Cardiac fibroblast (primary cell): Measurements from ENCODE around the gene CBFA2T3.
"Not testable (repeated sequence)": the region's sequence is repeated elsewhere in the genome, so short reads cannot be mapped to it uniquely, and the experiment has no call there.

Experiments used
- DNase-seq, 2 donors: peaks; one replicate each; pipeline versions ENCODE4 v3.0.0 to v3.0.0-alpha.2; 2010; ENCODE audit warnings: low read depth in 2 of 2
- H3K4me3 ChIP-seq, 2 donors: replicated peaks in 1 of 2; 1 replicate in 1 of 2; 2 replicates in 1 of 2; pipeline ENCODE4 v1.5.1; 2011; ENCODE audit warnings: low read depth in 2 of 2, low read length in 2 of 2, mild to moderate bottlenecking in 2 of 2, moderate library complexity in 1 of 2
- CTCF ChIP-seq: IDR thresholded peaks from one replicate; pipeline ENCODE4 v1.5.1; 2011; ENCODE audit warnings: low read depth, mild to moderate bottlenecking, low read length, inconsistent platforms

The CBFA2T3 gene

DNA sequence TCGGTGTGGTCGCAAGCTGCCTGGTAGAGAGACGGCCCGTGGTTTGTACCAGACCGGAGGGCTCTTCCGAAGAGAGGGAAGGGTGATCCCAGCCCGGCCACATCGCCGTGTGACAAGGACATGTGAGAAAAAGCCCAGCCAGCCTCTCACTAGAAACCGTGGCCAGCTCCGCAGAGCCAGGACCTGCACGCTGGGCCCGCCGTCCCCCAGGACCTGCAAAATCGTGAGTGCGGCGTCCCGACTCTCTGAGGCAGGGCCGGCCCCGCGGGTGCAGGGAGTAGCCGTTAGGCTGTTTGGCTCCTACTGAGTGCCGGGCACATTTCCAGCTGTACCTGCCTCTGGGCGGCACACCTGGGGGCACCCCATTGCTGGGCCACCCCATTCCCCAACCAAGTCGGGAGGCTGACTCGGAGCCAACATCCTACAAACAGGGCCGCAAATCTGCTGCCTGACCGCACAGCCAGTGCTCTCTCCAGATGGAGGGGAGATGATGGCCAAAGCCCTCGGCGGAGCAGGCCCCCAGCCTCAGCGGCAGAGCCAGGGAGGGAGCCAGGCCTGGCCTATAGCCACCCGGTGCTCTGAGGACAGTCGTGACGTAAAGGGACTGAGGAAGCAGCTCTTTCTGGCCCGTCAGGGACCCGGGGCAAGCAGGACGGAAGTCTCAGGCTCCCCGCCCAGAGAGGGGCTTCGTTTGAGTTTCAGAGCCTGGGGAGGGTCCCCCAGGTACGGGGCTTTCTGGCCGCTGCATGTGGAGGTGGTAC lies 76.9 kb downstream of the CBFA2T3 start:
- no peak overlapping the region for H3K4me3 ChIP-seq
- no peak for DNase-seq
- no peak for TF ChIP-seq CTCF

GRCh38 chr16:88897696-88898425 lies 79.1 kb downstream of the CBFA2T3 start:
- DNase-seq = no peak
- no peak overlapping the region for H3K4me3 ChIP-seq
- no peak for TF ChIP-seq CTCF

GRCh38 chr16:88896238-88897070 lies 80.6 kb downstream of the CBFA2T3 start:
- no peak for TF ChIP-seq CTCF
- H3K4me3 ChIP-seq = no peak overlapping the region
- DNase-seq = no peak

GRCh38 chr16:88895335-88895734 lies 81.7 kb downstream of the CBFA2T3 start:
- TF ChIP-seq CTCF = no peak
- H3K4me3 ChIP-seq = no peak overlapping the region
- DNase-seq = no peak

GRCh38 chr16:88894681-88895300 lies 82.2 kb downstream of the CBFA2T3 start:
- H3K4me3 ChIP-seq = no peak overlapping the region
- no peak for DNase-seq
- no peak for TF ChIP-seq CTCF

DNA sequence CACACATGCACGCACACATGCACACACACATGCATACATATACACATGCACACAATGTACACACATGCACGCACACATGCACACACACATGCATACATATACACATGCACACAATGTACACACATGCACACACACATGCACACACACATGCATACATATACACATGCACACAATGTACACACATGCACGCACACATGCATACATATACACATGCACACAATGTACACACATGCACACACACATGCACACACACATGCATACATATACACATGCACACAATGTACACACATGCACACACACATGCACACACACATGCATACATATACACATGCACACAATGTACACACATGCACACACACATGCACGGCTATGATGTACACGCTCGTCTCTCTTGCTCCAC lies 82.7 kb downstream of the CBFA2T3 start:
- DNase-seq, H3K4me3 ChIP-seq: not testable (repeated sequence)
